Measurements from ENCODE around the gene NEUROG2. TPM values are rescaled to one million over a fixed set of nuclear protein-coding genes. Genes with fewer than 3 reads are reported as not detected.

The NEUROG2 gene
- total RNA-seq, 1 donor from 2014 or later: 0.09 TPM

DNA sequence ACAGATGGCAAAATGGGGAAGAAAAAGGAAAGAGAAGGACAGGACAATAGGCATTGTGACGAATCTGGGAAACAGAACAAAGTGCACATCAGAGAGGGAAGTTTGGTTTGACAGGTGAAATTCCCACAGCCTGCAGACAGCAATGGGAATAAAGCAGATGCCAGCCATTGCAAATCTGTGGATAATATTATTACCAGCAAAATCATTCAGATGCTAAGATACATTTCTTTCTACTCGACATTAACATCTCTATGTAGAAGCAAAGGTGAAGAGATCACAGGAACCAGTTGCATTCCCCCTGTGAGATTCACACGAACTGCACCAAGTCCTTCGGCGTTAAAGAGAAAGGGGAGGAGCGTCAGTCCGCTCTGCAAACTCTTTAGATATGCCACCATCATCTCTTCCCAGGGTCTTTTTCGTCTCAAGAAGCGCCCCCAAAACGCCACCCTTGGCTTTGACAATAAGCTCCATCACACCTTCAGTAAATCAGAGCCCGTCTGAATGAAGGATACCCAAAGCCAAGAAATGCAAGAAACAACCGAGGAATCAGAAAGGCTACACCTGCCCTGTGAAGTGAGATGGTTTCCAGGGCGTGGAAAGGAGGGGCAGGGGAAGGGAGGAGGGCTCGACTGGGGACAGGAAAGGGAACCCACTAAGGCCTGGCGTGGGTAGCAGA, 1.9 kb downstream of the NEUROG2 start:
- peaks cover 60% of the 10 kb centered on the region for H3K4me1 Mint-ChIP-seq
- Histone ChIP-seq H3K36me3 (no peaks in the 10 kb centered on the region), H3K9ac (no peak overlapping the region), H3K4me3 (peak overlapping the region; percentile 51), H3K27ac (no peak overlapping the region), H3K79me2 (ENCODE audit: low read depth) (no peaks in the 10 kb centered on the region), H2AFZ (replicated peaks) (no peak overlapping the region), H3K4me1 (peaks cover 59% of the 10 kb centered on the region), H4K20me1 (ENCODE audit: low read depth) (peaks cover 63% of the 10 kb centered on the region), H3K9me3 (ENCODE audit: low read depth) (no peaks in the 10 kb centered on the region), H3K4me2 (peak overlapping the region; percentile 93), H3K27me3 (peaks cover 99% of the 10 kb centered on the region), H3F3A (ENCODE audit: low read depth) (peaks cover 73% of the 10 kb centered on the region)
- peaks cover 8% of the 10 kb centered on the region for H3K9me3 Mint-ChIP-seq
- TF ChIP-seq EZH2 (IDR thresholded peaks at IDR 0.05) (peak; percentile 82), EZH2phosphoT487 (IDR thresholded peaks at IDR 0.05) (peak; percentile 78)
- TF ChIP-seq, protein P1, sequence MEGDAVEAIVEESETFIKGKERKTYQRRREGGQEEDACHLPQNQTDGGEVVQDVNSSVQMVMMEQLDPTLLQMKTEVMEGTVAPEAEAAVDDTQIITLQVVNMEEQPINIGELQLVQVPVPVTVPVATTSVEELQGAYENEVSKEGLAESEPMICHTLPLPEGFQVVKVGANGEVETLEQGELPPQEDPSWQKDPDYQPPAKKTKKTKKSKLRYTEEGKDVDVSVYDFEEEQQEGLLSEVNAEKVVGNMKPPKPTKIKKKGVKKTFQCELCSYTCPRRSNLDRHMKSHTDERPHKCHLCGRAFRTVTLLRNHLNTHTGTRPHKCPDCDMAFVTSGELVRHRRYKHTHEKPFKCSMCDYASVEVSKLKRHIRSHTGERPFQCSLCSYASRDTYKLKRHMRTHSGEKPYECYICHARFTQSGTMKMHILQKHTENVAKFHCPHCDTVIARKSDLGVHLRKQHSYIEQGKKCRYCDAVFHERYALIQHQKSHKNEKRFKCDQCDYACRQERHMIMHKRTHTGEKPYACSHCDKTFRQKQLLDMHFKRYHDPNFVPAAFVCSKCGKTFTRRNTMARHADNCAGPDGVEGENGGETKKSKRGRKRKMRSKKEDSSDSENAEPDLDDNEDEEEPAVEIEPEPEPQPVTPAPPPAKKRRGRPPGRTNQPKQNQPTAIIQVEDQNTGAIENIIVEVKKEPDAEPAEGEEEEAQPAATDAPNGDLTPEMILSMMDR (IDR thresholded peaks at IDR 0.05): no peak
- DNase-seq (ENCODE audit: low spot score): peak; percentile 66
- H3K27me3 Mint-ChIP-seq (ENCODE audit: insufficient read depth, low read depth): peaks cover 82% of the 10 kb centered on the region
- H3K27ac Mint-ChIP-seq: no peak overlapping the region
- peak overlapping the region; percentile 93 for H3K4me3 Mint-ChIP-seq
- peaks cover 1% of the 10 kb centered on the region for H3K36me3 Mint-ChIP-seq

DNA sequence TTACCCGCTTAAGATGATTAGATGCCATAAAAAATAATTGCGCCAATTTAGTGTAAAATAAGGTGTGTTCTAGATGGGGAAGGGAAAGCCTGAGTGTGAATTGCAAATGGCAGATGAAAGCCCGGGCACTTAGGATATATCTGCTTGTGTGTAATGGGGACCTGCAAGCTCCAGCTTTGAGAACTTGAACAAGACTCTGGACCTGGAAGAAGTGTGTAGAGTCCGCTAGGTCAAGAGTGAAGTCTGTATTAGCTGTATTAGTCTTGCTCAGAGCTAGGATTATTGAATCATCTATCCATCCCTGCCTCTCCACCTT, 4.2 kb downstream of the NEUROG2 start:
- peaks cover 8% of the 10 kb centered on the region for H3K9me3 Mint-ChIP-seq
- Histone ChIP-seq H3K27ac (no peak overlapping the region), H3K27me3 (peaks cover 99% of the 10 kb centered on the region), H3K9ac (no peak overlapping the region), H3K4me3 (no peak overlapping the region), H3K4me1 (peaks cover 55% of the 10 kb centered on the region), H3K4me2 (peak overlapping the region; percentile 85), H3K36me3 (no peaks in the 10 kb centered on the region), H3F3A (ENCODE audit: low read depth) (peaks cover 65% of the 10 kb centered on the region), H2AFZ (replicated peaks) (no peak overlapping the region), H3K79me2 (ENCODE audit: low read depth) (no peaks in the 10 kb centered on the region), H3K9me3 (ENCODE audit: low read depth) (no peaks in the 10 kb centered on the region), H4K20me1 (ENCODE audit: low read depth) (peaks cover 44% of the 10 kb centered on the region)
- H3K36me3 Mint-ChIP-seq: peaks cover 1% of the 10 kb centered on the region
- no peak overlapping the region for H3K27ac Mint-ChIP-seq
- peaks cover 76% of the 10 kb centered on the region for H3K27me3 Mint-ChIP-seq (ENCODE audit: insufficient read depth, low read depth)
- no peak for TF ChIP-seq EZH2phosphoT487 (IDR thresholded peaks at IDR 0.05)
- no peak for DNase-seq (ENCODE audit: low spot score)
- H3K4me3 Mint-ChIP-seq: peak overlapping the region; percentile 81
- H3K4me1 Mint-ChIP-seq: peaks cover 50% of the 10 kb centered on the region

DNA sequence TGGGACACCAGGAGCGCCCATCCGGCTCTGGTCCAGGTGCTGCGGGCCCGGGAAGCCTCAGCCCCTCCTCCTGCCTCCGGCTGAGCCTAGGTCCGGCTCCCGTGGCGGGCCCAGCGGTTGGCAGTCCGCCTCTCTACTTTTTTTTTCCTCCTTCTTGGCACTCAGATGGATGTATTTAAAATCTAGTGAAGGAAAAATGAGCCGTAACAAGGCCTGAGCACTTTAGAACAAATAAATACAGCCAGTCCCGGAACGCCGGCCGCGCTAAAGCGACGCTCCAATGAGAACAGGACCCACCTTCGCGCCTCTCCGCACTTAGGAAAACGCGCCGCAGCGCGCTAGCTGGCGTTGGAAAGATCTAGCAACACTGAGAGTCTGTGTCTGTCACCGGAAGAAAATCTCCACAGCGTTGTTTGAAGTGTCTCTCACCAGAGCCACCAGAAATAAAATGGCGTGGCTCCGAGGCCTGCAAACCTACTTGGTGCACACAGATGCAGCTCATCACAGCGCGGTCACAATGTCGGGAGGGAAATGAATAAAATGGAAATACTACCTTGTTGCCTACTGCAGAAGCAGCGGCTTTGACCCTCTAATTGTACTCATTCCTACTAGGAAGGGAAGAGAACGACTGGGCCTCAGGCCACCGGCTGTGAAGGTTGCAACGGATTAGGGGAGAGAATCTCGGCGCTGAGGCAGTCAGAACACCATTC, 4.7 kb downstream of the NEUROG2 start:
- Histone ChIP-seq H3K9ac (no peak overlapping the region), H3K9me3 (ENCODE audit: low read depth) (no peaks in the 10 kb centered on the region), H3F3A (ENCODE audit: low read depth) (peaks cover 60% of the 10 kb centered on the region), H3K4me2 (peak overlapping the region; percentile 85), H2AFZ (replicated peaks) (no peak overlapping the region), H4K20me1 (ENCODE audit: low read depth) (peaks cover 42% of the 10 kb centered on the region), H3K4me1 (peaks cover 53% of the 10 kb centered on the region), H3K4me3 (peak overlapping the region; percentile 45), H3K79me2 (ENCODE audit: low read depth) (no peaks in the 10 kb centered on the region), H3K36me3 (no peaks in the 10 kb centered on the region), H3K27ac (no peak overlapping the region), H3K27me3 (peaks cover 100% of the 10 kb centered on the region)
- peaks cover 1% of the 10 kb centered on the region for H3K36me3 Mint-ChIP-seq
- peaks cover 74% of the 10 kb centered on the region for H3K27me3 Mint-ChIP-seq (ENCODE audit: insufficient read depth, low read depth)
- H3K4me3 Mint-ChIP-seq: peak overlapping the region; percentile 81
- H3K4me1 Mint-ChIP-seq: peaks cover 49% of the 10 kb centered on the region
- TF ChIP-seq, protein P1 (IDR thresholded peaks at IDR 0.05): no peak
- TF ChIP-seq EZH2phosphoT487 (IDR thresholded peaks at IDR 0.05) (peak; percentile 84), EZH2 (IDR thresholded peaks at IDR 0.05) (peak; percentile 83)
- no peak overlapping the region for H3K27ac Mint-ChIP-seq
- DNase-seq (ENCODE audit: low spot score): peak; percentile 68
- peaks cover 8% of the 10 kb centered on the region for H3K9me3 Mint-ChIP-seq
